Suprapubic skin (tissue), 3 donors: ENCODE data around the gene GALNT11.

Source experiments
- POLR2A ChIP-seq, 2 donors: fragments of 450-650 bp; IDR thresholded peaks; one replicate each; pipeline ENCODE4 v1.6.1; 2017; ENCODE audit warnings: antibody characterized with exemption in 2 of 2, mild to moderate bottlenecking in 2 of 2, moderate library complexity in 2 of 2
- TF ChIP-seq, protein P1 (sequence below), 2 donors: fragments of 200-600 bp in 1 of 2; fragments of 450-650 bp in 1 of 2; sonication (generic) in 1 of 2; IDR thresholded peaks; one replicate each; pipeline ENCODE4 v1.5.1; 2016 to 2019; ENCODE audit warnings: antibody characterized with exemption in 2 of 2, mild to moderate bottlenecking in 1 of 2, moderate library complexity in 1 of 2

DNA sequence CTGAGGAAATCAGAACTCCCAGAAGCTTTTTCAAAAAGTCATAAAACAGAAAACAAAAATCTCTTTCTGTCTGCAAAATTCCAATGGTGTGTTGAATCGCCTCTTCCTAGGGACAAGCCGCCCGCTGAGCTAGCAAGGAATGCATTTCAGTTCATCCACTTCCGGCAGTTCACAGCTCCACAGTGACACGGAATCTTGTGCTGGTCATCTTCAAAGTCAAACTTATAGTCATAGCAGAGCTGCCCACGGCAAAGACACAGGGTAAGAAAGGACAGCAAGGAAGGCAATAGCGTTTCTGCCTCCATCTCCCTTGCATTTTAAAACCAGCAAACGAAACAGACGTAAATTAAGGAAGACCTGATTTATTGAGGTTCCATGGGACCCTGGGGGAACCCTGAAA is 111.2 kb downstream of the GALNT11 start:
- TF ChIP-seq POLR2A (IDR thresholded peaks at IDR 0.05) = no peak
- TF ChIP-seq, protein P1, sequence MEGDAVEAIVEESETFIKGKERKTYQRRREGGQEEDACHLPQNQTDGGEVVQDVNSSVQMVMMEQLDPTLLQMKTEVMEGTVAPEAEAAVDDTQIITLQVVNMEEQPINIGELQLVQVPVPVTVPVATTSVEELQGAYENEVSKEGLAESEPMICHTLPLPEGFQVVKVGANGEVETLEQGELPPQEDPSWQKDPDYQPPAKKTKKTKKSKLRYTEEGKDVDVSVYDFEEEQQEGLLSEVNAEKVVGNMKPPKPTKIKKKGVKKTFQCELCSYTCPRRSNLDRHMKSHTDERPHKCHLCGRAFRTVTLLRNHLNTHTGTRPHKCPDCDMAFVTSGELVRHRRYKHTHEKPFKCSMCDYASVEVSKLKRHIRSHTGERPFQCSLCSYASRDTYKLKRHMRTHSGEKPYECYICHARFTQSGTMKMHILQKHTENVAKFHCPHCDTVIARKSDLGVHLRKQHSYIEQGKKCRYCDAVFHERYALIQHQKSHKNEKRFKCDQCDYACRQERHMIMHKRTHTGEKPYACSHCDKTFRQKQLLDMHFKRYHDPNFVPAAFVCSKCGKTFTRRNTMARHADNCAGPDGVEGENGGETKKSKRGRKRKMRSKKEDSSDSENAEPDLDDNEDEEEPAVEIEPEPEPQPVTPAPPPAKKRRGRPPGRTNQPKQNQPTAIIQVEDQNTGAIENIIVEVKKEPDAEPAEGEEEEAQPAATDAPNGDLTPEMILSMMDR (IDR thresholded peaks at IDR 0.05) = no peak
